ACHN (cell line): ENCODE measurements around the gene KAT5.
A peak's percentile ranks its signal among the peaks of the same experiment; 100 is the strongest.
"Not testable (repeated sequence)": the region's sequence is repeated elsewhere in the genome, so short reads cannot be mapped to it uniquely, and the experiment has no call there.

Source experiments
- DNase-seq: peaks from one replicate; pipeline ENCODE4 v3.0.0-alpha.2; 2015
- in situ Hi-C: cut with HindIII; loops from 2 replicates; pipeline ENCODE4 v1.10.0; 2017; ENCODE audit warnings: low sequenced_read_pairs, low pct_ligation_motif_present, low pct_unique_long_range_greater_than_20kb

KAT5 gene

DNA sequence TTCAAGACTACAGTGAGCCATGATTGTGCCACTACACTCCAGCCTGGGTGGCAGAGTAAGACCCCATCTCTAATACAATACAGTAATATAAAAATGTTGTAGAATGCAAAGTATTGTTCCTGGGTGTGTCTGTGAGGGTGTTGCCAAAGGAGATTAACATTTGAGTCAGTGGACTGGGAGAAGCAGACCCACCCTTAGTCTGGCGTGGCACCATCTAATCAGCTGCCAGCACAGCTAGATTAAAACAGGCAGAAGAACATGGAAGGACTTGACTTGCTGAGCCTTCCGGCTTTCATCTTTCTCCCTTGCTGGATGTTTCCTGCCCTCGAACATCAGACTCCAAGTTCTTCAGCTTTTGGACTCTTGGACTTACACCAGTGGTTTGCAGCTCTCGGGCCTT, 23.1 kb downstream of the KAT5 start:
- in situ Hi-C loops = not testable (repeated sequence)

DNA sequence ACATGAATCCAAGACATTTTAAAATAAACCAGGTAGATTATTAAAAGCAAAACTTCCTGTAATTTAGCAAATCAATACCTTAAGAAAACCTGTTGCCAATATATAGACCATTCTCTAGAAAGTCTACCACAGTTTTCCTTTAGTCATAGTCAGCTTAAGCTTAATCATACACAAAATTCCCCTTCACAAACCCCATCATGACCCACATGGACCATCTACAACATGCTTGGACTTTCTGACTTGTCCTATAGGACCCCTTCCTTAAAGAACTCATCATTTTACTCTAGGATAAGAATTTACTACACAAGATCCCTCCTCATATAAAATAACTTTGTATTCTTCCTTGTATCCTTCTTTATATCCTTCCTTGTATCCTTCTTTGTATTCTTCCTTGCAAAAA, 24.8 kb downstream of the KAT5 start:
- in situ Hi-C loops = no loop called here
- DNase-seq = no peak

More for the DNA sequence above, 23.1 kb downstream of the KAT5 start:
- DNase-seq = not testable (repeated sequence)

DNA sequence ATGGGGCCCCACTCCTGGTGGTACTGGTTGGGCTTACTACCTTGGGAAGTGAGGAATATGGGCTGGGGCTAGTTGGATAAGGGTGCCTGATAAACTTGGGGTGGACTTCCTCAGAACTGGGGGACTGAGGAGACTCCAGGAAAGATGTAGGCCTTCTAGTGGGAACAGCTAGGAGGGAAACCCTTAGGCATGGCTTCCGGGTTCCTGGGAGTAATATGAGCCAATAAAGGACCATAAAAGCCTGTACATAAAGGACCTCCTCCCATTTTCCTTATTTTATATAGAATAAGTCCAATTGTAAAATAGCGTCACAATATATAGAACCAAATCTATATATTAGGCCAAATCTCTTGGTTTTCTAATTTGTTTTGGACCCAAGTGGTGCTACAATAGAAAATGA, 27.0 kb downstream of the KAT5 start:
- no peak for DNase-seq
- in situ Hi-C loops = no loop called here

DNA sequence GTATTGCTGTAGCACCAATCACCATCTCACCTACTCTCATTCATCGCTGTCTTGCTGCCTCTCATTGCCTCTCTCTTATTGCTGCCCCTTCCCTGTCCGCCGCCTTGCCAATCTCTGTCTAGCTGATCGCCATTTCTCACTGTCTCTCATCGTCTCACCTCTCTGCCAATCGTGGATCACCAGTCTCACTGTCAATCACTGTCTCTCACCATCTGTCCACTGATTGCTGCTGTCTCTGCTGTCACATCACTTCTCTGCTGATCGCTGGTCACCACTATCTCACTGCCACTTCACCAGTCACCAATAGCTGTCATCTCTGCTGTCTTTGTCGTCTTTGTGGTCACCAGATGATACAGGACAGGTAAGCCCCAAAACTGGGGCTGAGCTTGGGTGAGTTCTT, 29.1 kb downstream of the KAT5 start:
- in situ Hi-C loops = no loop called here
- no peak for DNase-seq

DNA sequence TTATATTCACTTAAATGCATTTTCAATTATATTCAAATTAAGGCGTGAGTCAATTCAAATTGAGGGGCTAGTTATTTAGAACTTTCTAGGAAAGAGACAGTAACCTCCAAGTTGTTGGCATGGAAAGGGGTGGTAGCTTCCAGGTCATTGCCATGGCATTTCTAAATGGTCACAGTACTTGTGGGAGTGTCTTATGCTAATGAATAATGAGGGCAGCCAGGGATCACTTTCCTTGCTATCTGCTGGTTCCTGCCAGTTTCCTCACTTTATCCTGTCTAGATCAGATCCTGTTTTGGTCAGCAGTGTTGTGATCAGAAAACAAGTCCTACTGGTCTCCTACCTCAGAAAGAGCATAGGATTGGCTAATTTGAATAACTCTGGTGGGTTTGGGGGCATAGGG, 30.3 kb downstream of the KAT5 start:
- no peak for DNase-seq
- in situ Hi-C loops = no loop called here

DNA sequence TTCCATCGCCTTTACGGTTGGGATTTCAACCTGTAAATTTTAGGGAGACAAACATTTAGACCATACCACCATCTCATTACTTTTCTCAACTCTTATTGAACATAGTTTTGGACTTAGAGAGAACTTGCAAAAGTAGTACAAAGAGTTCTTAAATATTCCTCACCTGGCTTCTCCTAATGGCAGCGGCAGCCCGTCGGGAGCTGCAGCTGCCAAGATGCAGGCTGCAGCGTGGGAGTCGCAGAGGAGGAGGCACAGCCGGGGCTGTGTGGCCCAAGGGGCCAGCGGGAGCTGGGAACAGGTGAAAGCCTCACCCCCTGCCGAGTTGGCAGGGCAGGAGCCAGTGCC, 31.6 kb downstream of the KAT5 start:
- in situ Hi-C loops = no loop called here
- DNase-seq = no peak

DNA sequence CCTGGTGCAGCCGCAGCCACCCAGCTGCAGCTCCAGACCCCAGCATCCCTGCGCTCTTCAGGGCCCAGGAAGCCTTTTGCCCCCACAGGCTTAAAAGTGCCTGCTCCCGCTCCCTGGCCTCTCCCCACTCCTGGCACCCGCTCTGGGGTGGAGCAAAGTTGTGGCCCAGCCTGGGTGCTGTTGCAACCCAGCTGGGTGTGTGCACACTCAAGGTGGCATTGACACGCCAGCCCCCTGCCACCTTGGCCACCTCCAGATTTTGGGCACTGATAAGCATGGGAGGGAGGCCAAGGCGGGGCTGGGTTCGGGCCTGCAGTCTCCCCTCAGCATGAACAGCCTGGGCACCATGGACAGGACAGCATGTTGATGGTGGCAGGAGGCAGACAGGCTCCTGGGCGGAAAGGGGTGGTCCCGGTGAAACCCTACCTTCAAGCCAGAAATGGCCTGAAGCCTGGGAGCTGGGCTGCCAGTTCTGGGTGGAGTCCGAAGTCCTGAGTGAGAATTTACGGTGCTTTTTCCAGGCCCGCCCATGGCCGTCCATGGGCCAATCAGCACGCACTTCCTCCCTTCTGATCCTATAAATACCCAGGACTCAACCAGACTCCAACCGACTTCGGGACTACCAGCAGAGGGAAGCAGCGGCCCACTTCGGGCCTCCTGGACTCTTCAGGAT, 32.1 kb downstream of the KAT5 start:
- in situ Hi-C loops = no loop called here
- peak; percentile 10 for DNase-seq

DNA sequence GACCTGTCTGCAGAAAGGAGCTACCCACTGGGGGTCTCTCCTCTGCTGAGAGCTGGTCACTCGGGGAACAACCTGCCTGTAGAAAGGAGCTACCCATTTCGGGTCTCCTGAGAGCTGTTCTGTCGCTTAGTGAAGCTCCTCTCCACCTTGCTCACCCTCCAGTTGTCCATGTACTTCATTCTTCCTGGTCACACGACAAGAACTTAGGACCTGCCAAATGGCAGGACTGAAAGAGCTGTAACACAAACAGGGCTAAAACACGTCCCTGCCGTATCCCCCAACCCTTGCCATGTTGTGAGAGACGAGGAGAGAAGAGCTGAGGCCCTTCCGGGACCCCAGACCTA, 32.6 kb downstream of the KAT5 start:
- DNase-seq = no peak
- in situ Hi-C loops = no loop called here

DNA sequence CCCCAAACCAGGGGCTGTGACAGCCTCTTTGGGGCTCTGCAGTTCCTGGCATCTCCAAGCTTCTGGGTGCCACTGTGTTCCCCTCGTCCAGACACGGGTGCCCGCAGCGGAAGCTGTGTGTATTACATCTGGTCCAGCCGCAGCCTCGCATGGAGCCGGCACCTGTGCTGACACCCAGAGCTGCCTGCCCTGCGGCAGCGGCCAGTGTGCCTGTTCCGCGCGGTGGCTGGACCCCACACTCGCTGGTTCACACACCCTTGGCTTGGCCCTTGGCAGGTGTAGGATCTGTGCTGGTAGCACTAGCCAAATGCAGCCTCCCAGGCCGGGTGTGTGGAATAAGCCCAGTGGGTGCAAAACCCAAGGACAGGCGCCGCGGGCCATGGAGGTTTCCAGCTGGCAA, 33.0 kb downstream of the KAT5 start:
- in situ Hi-C loops = no loop called here
- DNase-seq = no peak

DNA sequence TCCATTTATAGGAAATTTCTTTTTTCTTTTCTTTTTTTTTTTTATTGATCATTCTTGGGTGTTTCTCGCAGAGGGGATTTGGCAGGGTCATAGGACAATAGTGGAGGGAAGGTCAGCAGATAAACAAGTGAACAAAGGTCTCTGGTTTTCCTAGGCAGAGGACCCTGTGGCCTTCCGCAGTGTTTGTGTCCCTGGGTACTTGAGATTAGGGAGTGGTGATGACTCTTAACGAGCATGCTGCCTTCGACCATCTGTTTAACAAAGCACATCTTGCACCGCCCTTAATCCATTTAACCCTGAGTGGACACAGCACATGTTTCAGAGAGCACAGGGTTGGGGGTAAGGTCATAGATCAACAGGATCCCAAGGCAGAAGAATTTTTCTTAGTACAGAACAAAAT, 50.1 kb downstream of the KAT5 start:
- in situ Hi-C loops, DNase-seq: not testable (repeated sequence)

DNA sequence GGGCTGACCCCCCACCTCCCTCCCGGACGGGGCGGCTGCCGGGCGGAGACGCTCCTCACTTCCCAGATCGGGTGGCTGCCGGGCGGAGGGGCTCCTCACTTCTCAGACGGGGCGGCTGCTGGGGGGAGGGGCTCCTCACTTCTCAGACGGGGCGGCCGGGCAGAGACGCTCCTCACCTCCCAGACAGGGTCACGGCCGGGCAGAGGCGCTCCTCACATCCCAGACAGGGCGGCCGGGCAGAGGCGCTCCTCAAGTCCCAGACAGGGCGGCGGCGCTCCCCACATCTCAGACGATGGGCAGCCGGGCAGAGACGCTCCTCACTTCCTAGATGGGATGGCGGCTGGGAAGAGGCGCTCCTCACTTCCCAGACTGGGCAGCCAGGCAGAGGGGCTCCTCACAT, 50.8 kb downstream of the KAT5 start:
- in situ Hi-C loops, DNase-seq: not testable (repeated sequence)

DNA sequence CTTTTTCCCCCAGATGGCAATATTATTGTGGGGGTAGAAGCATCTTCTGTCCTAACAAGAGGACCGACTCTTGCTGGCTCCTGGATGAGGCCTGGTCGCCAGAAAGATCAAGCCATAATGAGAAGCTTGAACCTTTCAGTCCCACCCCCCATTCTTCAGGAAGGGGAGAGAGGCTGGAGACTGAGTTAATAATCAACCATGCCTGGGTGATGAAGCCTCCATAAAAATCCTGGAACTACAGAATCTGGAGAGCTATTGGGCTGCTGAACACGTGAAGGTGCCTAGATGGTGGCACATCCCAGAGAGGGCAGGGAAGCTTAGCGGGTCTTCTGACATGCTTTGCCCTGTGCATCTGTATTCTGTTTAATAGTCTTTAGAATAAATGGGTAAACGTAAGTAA, 52.4 kb downstream of the KAT5 start:
- in situ Hi-C loops = no loop called here
- no peak for DNase-seq

DNA sequence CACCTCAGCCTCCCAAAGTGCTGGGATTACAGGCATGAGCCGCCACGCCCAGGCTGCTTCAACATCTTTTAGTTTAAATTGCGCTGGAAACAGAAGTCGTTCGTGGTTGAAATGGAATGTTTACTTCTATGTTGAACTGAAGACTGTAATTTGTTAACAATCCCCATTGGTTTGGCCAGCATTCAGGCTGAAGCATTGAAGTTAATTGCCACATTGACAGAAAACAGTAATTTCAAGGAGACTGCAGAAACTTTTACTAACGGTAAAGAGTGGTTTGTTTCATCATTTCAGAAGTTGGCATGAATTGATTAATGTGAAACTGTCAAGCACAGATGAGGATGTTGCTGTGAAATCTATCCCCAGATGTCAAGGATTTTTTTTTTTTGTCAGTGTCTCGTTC, 54.5 kb downstream of the KAT5 start:
- in situ Hi-C loops = no loop called here
- DNase-seq = no peak

DNA sequence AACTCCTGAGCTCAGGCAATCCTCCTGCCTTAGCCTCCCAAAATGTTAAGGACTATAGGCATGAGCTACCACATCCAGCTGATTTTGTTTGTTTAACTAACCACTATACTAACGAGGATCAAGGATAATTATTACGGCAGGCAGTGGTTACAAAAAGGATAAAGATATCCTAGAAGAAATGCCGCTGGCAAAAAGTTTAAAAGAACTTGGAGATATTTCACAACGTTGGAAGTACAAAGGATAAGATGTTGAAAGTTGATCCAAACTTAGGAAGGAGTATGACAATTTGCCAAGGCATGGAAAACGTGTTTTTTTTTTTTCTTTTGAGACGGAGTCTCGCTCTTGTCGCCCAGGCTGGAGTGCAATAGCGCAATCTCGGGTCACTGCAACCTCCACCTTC, 55.4 kb downstream of the KAT5 start:
- DNase-seq = no peak
- in situ Hi-C loops = no loop called here

DNA sequence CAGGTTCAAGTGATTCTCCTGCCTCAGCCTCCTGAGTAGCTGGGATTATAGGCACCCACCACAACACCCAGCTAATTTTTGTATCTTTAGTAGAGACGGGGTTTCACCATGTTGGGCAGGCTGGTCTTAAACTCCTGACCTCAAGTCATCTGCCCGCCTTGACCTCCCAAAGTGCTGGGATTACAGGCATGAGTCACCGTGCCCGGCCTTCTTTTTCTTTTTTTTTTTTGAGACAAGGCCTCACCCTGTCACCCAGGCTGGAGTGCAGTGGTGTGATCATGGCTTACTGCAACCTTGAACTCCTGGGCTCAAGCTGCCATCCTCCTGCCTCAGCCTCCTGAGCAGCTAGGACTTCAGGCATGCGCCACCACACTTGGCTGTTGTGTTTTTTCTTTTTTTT, 55.8 kb downstream of the KAT5 start:
- in situ Hi-C loops, DNase-seq: not testable (repeated sequence)
